Vagina (tissue), 2 donors: Measurements from ENCODE around the gene APBB2. TPM values are rescaled to one million over a fixed set of nuclear protein-coding genes. Genes with fewer than 3 reads are reported as not detected.
A peak's percentile ranks its signal among the peaks of the same experiment; 100 is the strongest.
"Not testable (repeated sequence)": the region's sequence is repeated elsewhere in the genome, so short reads cannot be mapped to it uniquely, and the experiment has no call there.

ENCODE experiments used
- DNase-seq, 2 donors: peaks; one replicate each; pipeline ENCODE4 v3.0.0-alpha.2; 2017; ENCODE audit errors: extremely low spot score in 2 of 2
- H3K27ac ChIP-seq: fragments of 200-600 bp; sonication (generic); one replicate; pipeline ENCODE4 v1.5.1; 2019
- H3K27me3 ChIP-seq: fragments of 200-600 bp; sonication (generic); one replicate; pipeline ENCODE4 v1.5.1; 2019
- H3K36me3 ChIP-seq, 2 donors: fragments of 200-600 bp; sonication (generic); one replicate each; pipeline ENCODE4 v1.5.1; 2017 to 2019
- H3K4me1 ChIP-seq: fragments of 200-600 bp; sonication (generic); one replicate; pipeline ENCODE4 v1.5.1; 2019
- H3K4me3 ChIP-seq, 2 donors: fragments of 200-600 bp; sonication (generic); 1 replicate in 1 of 2; 2 replicates in 1 of 2; pipeline ENCODE4 v1.5.1; 2016 to 2019
- H3K9me3 ChIP-seq: fragments of 200-600 bp; sonication (generic); one replicate; pipeline ENCODE4 v1.5.1; 2019
- CTCF ChIP-seq, 3 experiments: fragments of 450-650 bp in 2 of 3; fragments of 200-600 bp in 1 of 3; sonication (generic) in 1 of 3; IDR thresholded peaks; one replicate each; pipeline ENCODE4 v1.5.1; 2017 to 2019; ENCODE audit warnings: antibody characterized with exemption in 3 of 3, mild to moderate bottlenecking in 2 of 3, moderate library complexity in 2 of 3
- POLR2A ChIP-seq, 2 donors: fragments of 450-650 bp; IDR thresholded peaks; one replicate each; pipeline ENCODE4 v1.6.1; 2017; ENCODE audit warnings: antibody characterized with exemption in 2 of 2, mild to moderate bottlenecking in 2 of 2, moderate library complexity in 2 of 2
- POLR2AphosphoS5 ChIP-seq, 2 donors: sonication (generic); formaldehyde crosslinking; IDR thresholded peaks; one replicate each; pipeline ENCODE4 v1.9.0; 2017; ENCODE audit warnings: antibody characterized with exemption in 2 of 2, mild to moderate bottlenecking in 2 of 2, low read depth in 1 of 2; ENCODE audit not compliant: insufficient read depth in 1 of 2
- intact Hi-C: fragments of 100-400 bp; cut with DNase I; formaldehyde crosslinking; loops from one replicate; pipeline ENCODE4 v1.15.1; 2023
- total RNA-seq: library from RNA; depleted of rRNA; stranded (reverse); fragments of >200 nt; gene quantifications from one replicate; pipeline ENCODE4 v1.2.3, GENCODE V29; 2016

APBB2 gene
- total RNA-seq, 1 donor from 2014 or later, result 68.8 TPM

- Histone ChIP-seq H3K4me3 (no peak overlapping the region), H3K36me3 (no peaks in the 10 kb centered on the region), H3K27me3 (no peaks in the 10 kb centered on the region), H3K4me1 (peaks cover 48% of the 10 kb centered on the region), H3K9me3 (no peaks in the 10 kb centered on the region), H3K27ac (no peak overlapping the region)
- no peak for DNase-seq
- intact Hi-C loops, result loop anchor here (10.0 kb wide), 1 partner anchor 51 kb away; no protein-coding TSS in a partner anchor
- TF ChIP-seq POLR2A (IDR thresholded peaks at IDR 0.05) (no peak), POLR2AphosphoS5 (IDR thresholded peaks at IDR 0.05; ENCODE audit: insufficient read depth in 1 of 2, low read depth in 1 of 2) (no peak), CTCF (IDR thresholded peaks at IDR 0.05) (no peak)
These were observed 60.1 kb downstream of the APBB2 start for GRCh38 chr4:41154010-41154813.

DNA sequence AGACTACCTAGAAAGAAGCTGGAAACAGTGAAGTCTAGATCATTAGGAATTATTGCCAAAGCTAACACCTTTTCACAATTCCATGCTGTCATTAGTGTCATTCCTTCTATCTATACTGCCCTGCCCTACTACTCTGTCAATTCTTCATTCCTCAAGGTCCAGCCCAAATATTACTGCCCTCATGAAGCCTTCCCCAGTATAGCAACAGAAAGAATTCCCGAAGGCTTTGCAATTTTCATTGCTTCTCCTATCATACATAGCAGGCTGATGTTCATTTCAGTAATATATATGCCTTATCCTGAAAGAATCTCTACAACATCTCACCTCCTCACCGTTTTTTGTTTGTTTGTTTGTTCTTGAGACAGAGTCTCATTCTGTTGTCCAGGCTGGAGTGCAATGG, 63.9 kb downstream of the APBB2 start:
- no peak for DNase-seq
- Histone ChIP-seq H3K27ac (no peak overlapping the region), H3K36me3 (no peaks in the 10 kb centered on the region), H3K27me3 (no peaks in the 10 kb centered on the region), H3K4me1 (peaks cover 49% of the 10 kb centered on the region), H3K4me3 (no peak overlapping the region), H3K9me3 (no peaks in the 10 kb centered on the region)
- TF ChIP-seq POLR2AphosphoS5 (IDR thresholded peaks at IDR 0.05; ENCODE audit: insufficient read depth in 1 of 2, low read depth in 1 of 2) (no peak), CTCF (IDR thresholded peaks at IDR 0.05) (no peak), POLR2A (IDR thresholded peaks at IDR 0.05) (no peak)
- intact Hi-C loops, result loop anchor here (10.0 kb wide), 1 partner anchor 54 kb away; no protein-coding TSS in a partner anchor

GRCh38 chr4:41149568-41149967, 64.8 kb downstream of the APBB2 start:
- DNase-seq, result peak in 1 of 2 donors; percentile 62
- peaks cover 49% of the 10 kb centered on the region for H3K4me1 ChIP-seq
- H3K4me3 ChIP-seq, H3K27ac ChIP-seq, intact Hi-C loops, H3K36me3 ChIP-seq, H3K9me3 ChIP-seq, H3K27me3 ChIP-seq: not testable (repeated sequence)

GRCh38 chr4:41148931-41149330, 65.4 kb downstream of the APBB2 start:
- no peak overlapping the region for H3K4me3 ChIP-seq
- TF ChIP-seq POLR2AphosphoS5 (IDR thresholded peaks at IDR 0.05; ENCODE audit: insufficient read depth in 1 of 2, low read depth in 1 of 2), result no peak
- TF ChIP-seq POLR2A (IDR thresholded peaks at IDR 0.05), result no peak
- no peak for TF ChIP-seq CTCF (IDR thresholded peaks at IDR 0.05)
- intact Hi-C loops, result no loop called here
- H3K27me3 ChIP-seq, result no peaks in the 10 kb centered on the region
- peaks cover 49% of the 10 kb centered on the region for H3K4me1 ChIP-seq
- no peak for DNase-seq
- no peak overlapping the region for H3K27ac ChIP-seq
- no peaks in the 10 kb centered on the region for H3K36me3 ChIP-seq
- no peaks in the 10 kb centered on the region for H3K9me3 ChIP-seq

- Histone ChIP-seq H3K4me1 (peaks cover 50% of the 10 kb centered on the region), H3K27me3 (no peaks in the 10 kb centered on the region), H3K4me3 (no peak overlapping the region), H3K36me3 (no peaks in the 10 kb centered on the region), H3K9me3 (no peaks in the 10 kb centered on the region), H3K27ac (no peak overlapping the region)
- intact Hi-C loops, result no loop called here
- DNase-seq, result peak in 1 of 2 donors; percentile 22
- TF ChIP-seq POLR2A (IDR thresholded peaks at IDR 0.05), result no peak
- no peak for TF ChIP-seq CTCF (IDR thresholded peaks at IDR 0.05)
- no peak for TF ChIP-seq POLR2AphosphoS5 (IDR thresholded peaks at IDR 0.05; ENCODE audit: insufficient read depth in 1 of 2, low read depth in 1 of 2)
These were observed 66.0 kb downstream of the APBB2 start for GRCh38 chr4:41148292-41148691.
